Psoas muscle (tissue), 8 donors: ENCODE measurements around the gene GABBR2. TPM values are rescaled to one million over a fixed set of nuclear protein-coding genes. Genes with fewer than 3 reads are reported as not detected.

ENCODE experiments used
- ATAC-seq, 4 donors: fragments of 200-7000 bp; cut with Tn5 transposase; one replicate each; pipeline ENCODE4 v1.9.1; 2020; ENCODE audit warnings: moderate library complexity in 3 of 4, mild to moderate bottlenecking in 2 of 4
- DNase-seq, 2 donors: peaks; one replicate each; pipeline ENCODE4 v3.0.0-alpha.2; 2020
- H3K27ac ChIP-seq: fragments of 200-600 bp; one replicate; pipeline ENCODE4 v1.8.0; 2022
- H3K27me3 ChIP-seq, 3 donors: fragments of 200-600 bp in 1 of 3; one replicate each; pipeline versions ENCODE4 v1.6.1 to v1.8.0; 2013 to 2022; ENCODE audit warnings: low read length in 2 of 3, mild to moderate bottlenecking in 2 of 3, moderate library complexity in 1 of 3; ENCODE audit not compliant: insufficient read depth in 3 of 3
- H3K36me3 ChIP-seq, 2 donors: fragments of 200-600 bp in 1 of 2; one replicate each; pipeline versions ENCODE4 v1.6.1 to v1.8.0; 2013 to 2022; ENCODE audit warnings: low read depth in 1 of 2, mild to moderate bottlenecking in 1 of 2, moderate library complexity in 1 of 2; ENCODE audit not compliant: insufficient read depth in 1 of 2
- H3K4me1 ChIP-seq: fragments of 200-600 bp; one replicate; pipeline ENCODE4 v1.8.0; 2022
- H3K4me3 ChIP-seq: fragments of 200-600 bp; one replicate; pipeline ENCODE4 v1.8.0; 2022; ENCODE audit warnings: mild to moderate bottlenecking
- H3K9me3 ChIP-seq: fragments of 200-600 bp; one replicate; pipeline ENCODE4 v1.8.0; 2022
- CTCF ChIP-seq: fragments of 200-600 bp; IDR thresholded peaks from one replicate; pipeline ENCODE4 v1.8.0; 2022; ENCODE audit warnings: antibody characterized with exemption
- WGBS, 3 donors: extraction: QIAGEN DNeasy Blood & Tissue Kit; methylation state at CpG; one replicate each; pipeline versions ENCODE4 v1.1.6 to v1.1.7; 2013; 5-methylcytosine and 5-hydroxymethylcytosine counted together
- intact Hi-C, 2 donors: fragments of 100-400 bp; cut with DNase I; formaldehyde crosslinking; loops; one replicate each; pipeline versions ENCODE4 v1.11.0 to v1.14.2; 2022
- polyA plus RNA-seq, 3 donors: library from polyadenylated mRNA; stranded (reverse); fragments of 200-250 nt; gene quantifications; one replicate each; pipeline ENCODE4 v1.2.3, GENCODE V29; 2013
- total RNA-seq, 4 donors: library from RNA; stranded (reverse); fragmentation: NEBNext Ultra II Directional in 2 of 4; extraction: Animal tissue kit (Norgen Biotek cat#: 25700) in 2 of 4; gene quantifications; one replicate each; pipeline versions ENCODE4 v1.2.1 to v1.2.4, GENCODE V29; 2021 to 2023
- donor health status: healthy with polysubstance abuse.
- donor health status: DM: no; HTN: no; CAD: no; lungs with moderate emphysema.
- donor health status: Bipolar disorder and iron deficiency.
- donor health status: healthy.
- donor health status: DM: yes; HTN: yes; CAD: no.
- donor health status: DM: no; HTN: no; CAD: no.
- donor health status: DM: no; HTN: no; CAD: no.
- donor health status: DM: yes; HTN: yes; CAD: no.

Gene GABBR2
- total and polyA plus RNA-seq, 7 donors: 0.08 to 0.66 (median 0.38) TPM

- intact Hi-C loops: no loop called here
- no peak overlapping the region for H3K4me3 ChIP-seq
- WGBS, 3 donors: 66 to 73% (median 72%) methylated on average over 3 of the region's 3 CpGs
- no peaks in the 10 kb centered on the region for H3K36me3 ChIP-seq
- no peaks in the 10 kb centered on the region for H3K4me1 ChIP-seq
- DNase-seq: no peak
- TF ChIP-seq CTCF: no peak
- no peak for ATAC-seq
- peaks cover 0 to 2% (median 0%) of the 10 kb centered on the region in 3 donors for H3K27me3 ChIP-seq
- no peaks in the 10 kb centered on the region for H3K9me3 ChIP-seq
- no peak overlapping the region for H3K27ac ChIP-seq
These were observed 258.9 kb downstream of the GABBR2 start for GRCh38 chr9:98449871-98450270.

- no peaks in the 10 kb centered on the region for H3K9me3 ChIP-seq
- WGBS, 3 donors: 57 to 92% (median 68%) methylated on average over 1 of the region's 1 CpG
- no peak overlapping the region for H3K27ac ChIP-seq
- ATAC-seq: no peak
- intact Hi-C loops: no loop called here
- H3K4me1 ChIP-seq: no peaks in the 10 kb centered on the region
- H3K27me3 ChIP-seq: peaks cover 0 to 2% (median 0%) of the 10 kb centered on the region in 3 donors
- no peak for TF ChIP-seq CTCF
- H3K36me3 ChIP-seq: no peaks in the 10 kb centered on the region
- no peak for DNase-seq
- H3K4me3 ChIP-seq: no peak overlapping the region
These were observed 263.2 kb downstream of the GABBR2 start for GRCh38 chr9:98445576-98445975.

GRCh38 chr9:98444601-98445000, 264.1 kb downstream of the GABBR2 start:
- DNase-seq: no peak
- H3K36me3 ChIP-seq: no peaks in the 10 kb centered on the region
- H3K9me3 ChIP-seq: no peaks in the 10 kb centered on the region
- peaks cover 0 to 2% (median 0%) of the 10 kb centered on the region in 3 donors for H3K27me3 ChIP-seq
- no peaks in the 10 kb centered on the region for H3K4me1 ChIP-seq
- no peak for ATAC-seq
- H3K27ac ChIP-seq: no peak overlapping the region
- TF ChIP-seq CTCF: no peak
- no peak overlapping the region for H3K4me3 ChIP-seq
- intact Hi-C loops: no loop called here
- 87 to 91% (median 90%) methylated on average over 13 of the region's 13 CpGs for WGBS, 3 donors

DNA sequence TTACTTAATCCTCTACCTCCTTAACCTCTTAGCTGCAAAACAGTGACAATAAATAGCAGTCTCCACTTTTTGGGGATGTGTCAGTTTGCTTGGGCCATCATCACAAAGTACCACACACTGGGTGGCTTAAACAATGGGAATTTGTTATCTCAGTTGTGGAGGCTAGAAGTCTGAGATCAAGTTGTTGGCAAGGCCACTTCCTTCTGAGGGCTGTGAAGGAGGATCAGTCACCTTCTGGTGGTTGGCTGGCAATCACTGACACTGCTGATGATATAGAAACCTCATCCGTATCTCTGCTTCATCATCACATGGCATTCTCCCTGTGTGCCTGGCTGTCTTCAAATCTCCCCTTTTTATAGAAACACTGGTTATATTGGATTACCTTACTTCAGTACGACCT, 266.2 kb downstream of the GABBR2 start:
- Histone ChIP-seq H3K27ac (no peak overlapping the region), H3K4me3 (no peak overlapping the region), H3K27me3 (peaks cover 0 to 2% (median 0%) of the 10 kb centered on the region in 3 donors), H3K36me3 (no peaks in the 10 kb centered on the region), H3K9me3 (no peaks in the 10 kb centered on the region), H3K4me1 (no peaks in the 10 kb centered on the region)
- DNase-seq (no peak), ATAC-seq (no peak)
- intact Hi-C loops: no loop called here
- WGBS, 3 donors: 31 to 39% (median 37%) methylated on average over 2 of the region's 2 CpGs
- TF ChIP-seq CTCF: no peak

- no peak for TF ChIP-seq CTCF
- intact Hi-C loops: no loop called here
- ATAC-seq: no peak
- Histone ChIP-seq H3K4me3 (no peak overlapping the region), H3K27me3 (peaks cover 0 to 2% (median 0%) of the 10 kb centered on the region in 3 donors), H3K27ac (no peak overlapping the region), H3K36me3 (no peaks in the 10 kb centered on the region), H3K9me3 (no peaks in the 10 kb centered on the region), H3K4me1 (no peaks in the 10 kb centered on the region)
- WGBS, 3 donors: 36 to 47% (median 46%) methylated on average over 3 of the region's 3 CpGs
- DNase-seq: no peak
These were observed 266.6 kb downstream of the GABBR2 start for GRCh38 chr9:98442114-98442513.
